Mesodermal cell (in vitro differentiated cells): Measurements from ENCODE around the gene NDUFAF2.

Experiments used
- H3K27ac ChIP-seq: 2 replicates; pipeline ENCODE4 v1.7.0; 2013; ENCODE audit warnings: mild to moderate bottlenecking, low read depth, low read length, moderate library complexity; ENCODE audit not compliant: severe bottlenecking
- H3K36me3 ChIP-seq: 2 replicates; pipeline ENCODE4 v1.7.1; 2013; ENCODE audit warnings: mild to moderate bottlenecking, low read length, moderate library complexity; ENCODE audit not compliant: control insufficient read depth, insufficient read depth
- H3K4me1 ChIP-seq: one replicate; pipeline ENCODE4 v1.7.1; 2013; ENCODE audit warnings: mild to moderate bottlenecking, low read length; ENCODE audit not compliant: insufficient read depth, control insufficient read depth, poor library complexity, severe bottlenecking
- H3K4me3 ChIP-seq: 2 replicates; pipeline ENCODE4 v1.7.0; 2013; ENCODE audit warnings: low read length, control low read depth, mild to moderate bottlenecking; ENCODE audit not compliant: insufficient read depth, poor library complexity, severe bottlenecking; ENCODE audit errors: extremely low read depth
- H3K9me3 ChIP-seq: 2 replicates; pipeline ENCODE4 v1.7.1; 2013; ENCODE audit warnings: mild to moderate bottlenecking, low read length, moderate library complexity; ENCODE audit not compliant: control insufficient read depth
- WGBS, 2 experiments: methylation state at CpG; one replicate each; pipeline ENCODE4 v1.1.5; 2013; ENCODE audit warnings: missing lambda C conversion rate in 2 of 2; ENCODE audit not compliant: insufficient coverage in 2 of 2; 5-methylcytosine and 5-hydroxymethylcytosine counted together

The NDUFAF2 gene

DNA sequence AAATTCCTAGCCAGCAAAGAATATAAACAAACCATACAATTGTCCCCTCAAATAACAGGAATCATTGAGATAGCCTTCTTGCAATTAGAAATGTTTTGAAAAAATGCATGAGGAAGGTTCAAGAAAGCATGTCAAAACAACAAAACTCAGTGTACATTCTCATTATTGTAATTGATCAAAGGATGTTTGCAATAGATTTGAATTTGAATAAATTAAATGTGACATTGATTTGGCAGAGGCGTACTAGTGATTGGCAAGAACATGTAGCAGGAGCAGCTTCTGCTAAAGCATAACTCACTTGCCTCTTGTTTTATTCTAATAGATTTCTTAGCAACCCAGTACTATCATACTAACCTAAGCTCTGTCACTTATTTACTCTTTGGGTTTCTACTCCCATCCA is 197.4 kb downstream of the NDUFAF2 start:
- Histone ChIP-seq H3K4me3 (no peak overlapping the region), H3K4me1 (no peaks in the 10 kb centered on the region)

DNA sequence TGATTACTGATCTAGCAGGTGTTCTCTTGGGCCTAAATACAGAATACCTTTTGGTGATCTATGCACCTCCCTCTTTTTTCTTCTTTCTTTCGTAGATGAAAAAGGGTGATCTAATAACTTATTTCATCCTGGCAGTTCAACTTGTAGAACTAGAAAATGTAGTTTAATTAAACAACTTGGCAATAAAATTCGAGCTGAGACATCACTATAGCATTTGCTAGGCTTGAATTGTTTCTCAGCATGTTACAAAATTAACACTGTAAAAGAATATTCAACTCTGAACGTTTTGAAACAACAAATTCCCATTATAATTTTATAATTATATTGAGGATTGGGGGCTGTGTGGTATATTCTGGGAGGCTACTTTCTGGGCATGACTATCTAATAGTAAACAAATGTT is 197.8 kb downstream of the NDUFAF2 start:
- no CpG with 5 or more reads among the region's 3 CpGs for WGBS, 2 experiments
- H3K4me1 ChIP-seq = no peaks in the 10 kb centered on the region
- H3K27ac ChIP-seq = no peak overlapping the region
- no peaks in the 10 kb centered on the region for H3K9me3 ChIP-seq
- no peaks in the 10 kb centered on the region for H3K36me3 ChIP-seq
- H3K4me3 ChIP-seq = no peak overlapping the region

More for the DNA sequence above, 197.4 kb downstream of the NDUFAF2 start:
- no peak overlapping the region for H3K27ac ChIP-seq
- no peaks in the 10 kb centered on the region for H3K9me3 ChIP-seq
- WGBS, 2 experiments = 100% methylated on average over 1 of the region's 1 CpG; no CpG with 5 or more reads in 1 of the 2 experiments
- no peaks in the 10 kb centered on the region for H3K36me3 ChIP-seq

DNA sequence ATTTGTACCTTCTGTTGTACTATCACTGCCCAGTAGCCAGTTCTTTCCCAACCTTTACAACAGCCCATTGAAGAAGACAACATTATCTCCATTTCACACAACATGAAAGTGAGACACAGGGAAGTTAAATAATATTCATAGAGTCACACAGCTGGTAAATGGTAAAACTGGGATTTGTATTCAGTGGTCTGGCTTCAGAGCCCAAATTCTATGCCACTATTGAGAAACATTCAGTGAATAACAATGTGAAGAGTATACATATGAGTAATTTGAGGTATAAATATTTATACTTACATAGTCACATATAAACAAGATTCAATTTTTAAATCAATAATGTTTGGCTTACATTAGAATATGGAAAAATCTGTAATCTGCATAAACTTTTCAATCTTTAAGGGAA is 203.5 kb downstream of the NDUFAF2 start:
- H3K27ac ChIP-seq = no peak overlapping the region
- H3K4me3 ChIP-seq = no peak overlapping the region
- H3K4me1 ChIP-seq = no peaks in the 10 kb centered on the region
- H3K36me3 ChIP-seq = no peaks in the 10 kb centered on the region
- H3K9me3 ChIP-seq = no peaks in the 10 kb centered on the region

DNA sequence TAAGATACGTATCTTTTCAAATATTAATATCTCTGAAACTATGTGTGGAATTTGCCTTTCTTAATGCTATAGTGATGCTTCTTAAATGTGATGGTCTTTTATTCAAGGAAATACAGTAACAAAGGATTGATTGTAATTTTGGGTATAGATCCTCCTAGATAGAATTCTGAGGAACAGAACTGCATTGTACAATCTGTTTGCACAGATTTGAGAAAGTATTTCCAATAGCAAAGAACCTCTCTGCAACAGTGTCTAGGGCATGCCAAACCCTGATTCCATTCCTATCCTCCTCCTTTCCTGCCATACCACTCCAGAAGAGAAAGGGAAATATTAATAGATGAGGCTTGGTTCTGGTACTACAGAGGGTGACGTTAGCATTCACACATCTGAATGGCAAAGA is 206.9 kb downstream of the NDUFAF2 start:
- Histone ChIP-seq H3K9me3 (no peaks in the 10 kb centered on the region), H3K4me1 (no peaks in the 10 kb centered on the region), H3K4me3 (no peak overlapping the region), H3K27ac (no peak overlapping the region), H3K36me3 (peaks cover 10% of the 10 kb centered on the region)
- WGBS, 2 experiments = 100% methylated on average over 1 of the region's 2 CpGs; no CpG with 5 or more reads in 1 of the 2 experiments

DNA sequence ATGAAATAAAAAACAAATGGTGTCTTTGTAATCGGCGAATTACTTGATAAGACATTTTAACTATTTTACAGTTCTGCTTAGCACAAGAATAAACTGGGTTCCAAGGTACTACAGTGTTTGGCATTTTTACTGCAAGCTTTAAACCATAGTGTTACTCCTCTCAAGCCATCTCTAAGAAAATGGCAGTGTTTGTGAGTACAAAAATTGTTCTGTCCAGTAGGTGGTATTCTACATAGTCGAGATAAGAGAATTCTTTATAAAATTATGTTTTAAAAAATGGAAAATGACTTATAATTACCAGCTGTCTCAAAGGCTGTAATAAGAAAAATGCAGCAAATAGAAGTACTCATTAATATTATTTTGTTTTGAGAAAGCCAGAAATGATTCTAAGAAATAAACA is 214.1 kb downstream of the NDUFAF2 start:
- Histone ChIP-seq H3K27ac (no peak overlapping the region), H3K9me3 (peaks cover 6% of the 10 kb centered on the region), H3K36me3 (peaks cover 44% of the 10 kb centered on the region), H3K4me1 (no peaks in the 10 kb centered on the region), H3K4me3 (no peak overlapping the region)
- 100% methylated on average over 2 of the region's 3 CpGs; no CpG with 5 or more reads in 1 of the 2 experiments for WGBS, 2 experiments

DNA sequence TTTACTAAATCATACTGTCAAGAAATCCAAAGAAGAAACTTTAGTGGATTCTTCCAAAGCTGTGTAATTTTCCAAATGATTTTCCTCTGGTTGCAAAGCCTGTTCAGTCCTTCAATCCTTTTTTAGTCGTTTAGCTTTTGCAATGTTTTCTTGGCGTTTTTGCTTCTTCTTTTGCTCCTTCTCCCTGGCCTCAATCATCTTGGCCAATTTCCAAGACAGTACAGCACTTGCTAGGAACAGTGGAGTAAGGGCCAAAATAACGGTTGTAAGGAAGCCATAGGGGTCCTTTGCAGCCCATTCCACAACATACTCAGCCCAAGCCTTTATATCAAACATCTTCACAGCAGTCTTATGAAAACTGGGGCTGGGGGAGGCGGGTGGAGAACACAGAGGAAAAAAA is 214.8 kb downstream of the NDUFAF2 start:
- Histone ChIP-seq H3K4me3 (no peak overlapping the region), H3K27ac (no peak overlapping the region), H3K4me1 (no peaks in the 10 kb centered on the region), H3K9me3 (peaks cover 7% of the 10 kb centered on the region), H3K36me3 (peaks cover 44% of the 10 kb centered on the region)
- 82 to 100% methylated on average over 2 of the region's 4 CpGs for WGBS, 2 experiments

DNA sequence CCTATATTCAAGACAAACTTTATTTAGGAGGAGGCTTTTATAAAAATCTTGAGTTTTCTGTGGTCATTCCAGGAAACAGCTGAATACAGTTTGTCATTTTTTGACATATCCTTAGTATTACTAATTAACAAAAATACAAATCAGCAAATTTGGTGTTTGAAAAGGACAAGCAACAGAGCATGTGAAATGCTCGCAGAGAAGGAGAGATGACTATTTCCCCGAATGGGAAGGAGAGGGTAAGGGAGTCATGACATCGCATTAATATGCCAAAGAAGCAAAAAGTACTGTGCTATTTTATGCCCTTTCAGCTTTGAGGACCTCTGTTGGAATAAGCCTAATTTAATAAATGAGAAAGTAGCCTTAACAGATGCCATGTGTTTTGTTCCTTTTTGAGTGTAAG is 215.5 kb downstream of the NDUFAF2 start:
- H3K4me3 ChIP-seq = peak overlapping the region; percentile 84
- H3K9me3 ChIP-seq = peaks cover 7% of the 10 kb centered on the region
- H3K27ac ChIP-seq = no peak overlapping the region
- H3K36me3 ChIP-seq = peaks cover 40% of the 10 kb centered on the region
- no peaks in the 10 kb centered on the region for H3K4me1 ChIP-seq
- WGBS, 2 experiments = 100% methylated on average over 3 of the region's 3 CpGs

DNA sequence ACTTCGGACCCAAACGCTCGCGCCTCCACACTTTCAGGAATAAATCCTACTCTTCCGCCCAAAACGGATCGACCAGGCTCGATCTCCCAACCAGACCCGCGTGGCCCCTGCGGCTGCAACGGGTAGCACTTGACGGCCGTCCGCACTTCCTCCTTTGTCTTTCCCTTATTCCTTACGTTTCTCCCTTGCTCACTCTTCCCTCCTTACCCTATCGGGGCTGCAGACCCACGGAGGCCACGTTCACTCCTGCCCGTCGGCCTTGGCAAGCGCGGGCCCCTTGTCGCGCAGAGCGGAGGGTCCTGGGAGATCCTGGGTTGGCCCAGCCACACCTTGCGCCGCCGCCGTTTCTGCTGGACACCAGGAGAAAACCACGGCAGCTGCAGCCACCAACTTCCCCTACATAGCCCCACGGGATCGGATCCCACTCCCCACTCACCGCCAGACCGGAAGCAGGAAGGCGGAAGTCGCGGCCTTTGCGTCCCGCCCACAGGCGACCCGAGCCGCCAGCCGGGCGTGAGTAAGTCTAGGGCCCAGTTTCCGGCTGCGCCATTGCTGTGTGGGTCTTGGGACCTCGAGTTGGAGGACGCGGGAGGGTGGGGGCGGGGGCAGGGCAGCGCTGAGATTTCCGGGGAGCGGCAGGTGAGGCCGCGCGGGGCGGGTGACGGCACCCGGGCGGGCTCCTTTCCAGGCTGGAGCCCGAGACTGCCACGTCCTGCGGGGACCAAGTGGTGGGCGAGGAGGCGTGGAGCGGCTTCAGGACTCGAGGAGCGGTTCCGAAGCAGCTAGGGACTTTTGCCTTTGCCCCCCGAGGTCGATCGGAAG is 217.2 kb downstream of the NDUFAF2 start, which contains the start of gene SMIM15:
TSS of gene SMIM15 (minus strand) at position 459 of the 822 bp plus-strand sequence. CDS start 2,297 bp downstream, outside the sequence.
- H3K9me3 ChIP-seq = peaks cover 7% of the 10 kb centered on the region
- no peaks in the 10 kb centered on the region for H3K4me1 ChIP-seq
- H3K36me3 ChIP-seq = peaks cover 30% of the 10 kb centered on the region
- peak within 1 kb of the TSS; percentile 84 for H3K4me3 ChIP-seq
- H3K27ac ChIP-seq = peak within 1 kb of the TSS; percentile 94
- 2 to 3% methylated on average over 53 to 59 of the region's 73 CpGs for WGBS, 2 experiments

DNA sequence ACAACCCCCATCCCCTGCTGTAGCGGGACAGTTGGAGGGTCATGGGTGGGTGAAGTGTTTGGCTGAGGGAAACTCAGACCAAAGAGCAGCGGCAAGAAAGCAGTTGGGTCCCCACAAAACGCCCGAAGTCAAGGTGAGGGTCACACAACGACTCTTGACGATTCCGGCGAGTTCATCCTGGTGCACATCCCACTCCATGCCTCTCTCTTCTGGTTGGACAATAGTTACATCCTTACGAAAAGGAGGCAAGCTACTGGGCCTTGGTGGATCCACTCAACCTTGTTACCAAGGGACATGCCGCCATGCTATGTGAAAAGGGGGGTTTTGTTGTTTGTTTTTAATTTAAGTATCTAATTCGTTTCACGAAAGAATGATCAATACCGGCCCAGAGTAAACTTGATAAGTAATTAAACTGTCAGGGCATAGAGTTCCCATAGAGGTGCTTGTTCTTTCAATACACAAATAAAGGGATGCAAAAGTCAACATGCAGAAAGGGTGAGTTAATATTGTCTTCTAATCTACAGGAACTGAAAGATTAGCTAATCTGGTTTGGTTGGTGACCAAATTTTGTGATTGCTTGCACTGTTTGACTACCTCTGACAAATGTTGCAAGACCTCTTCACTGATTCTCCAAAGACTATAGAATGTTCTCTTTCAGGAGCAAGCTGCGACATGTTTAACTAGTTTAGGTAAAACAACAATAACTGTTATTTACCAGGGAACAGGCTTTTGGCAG is 218.0 kb downstream of the NDUFAF2 start:
- peak overlapping the region; percentile 94 for H3K27ac ChIP-seq
- H3K4me1 ChIP-seq = no peaks in the 10 kb centered on the region
- H3K36me3 ChIP-seq = peaks cover 22% of the 10 kb centered on the region
- 13 to 17% methylated on average over 8 of the region's 14 CpGs for WGBS, 2 experiments
- H3K9me3 ChIP-seq = peaks cover 7% of the 10 kb centered on the region
- peak overlapping the region; percentile 84 for H3K4me3 ChIP-seq

DNA sequence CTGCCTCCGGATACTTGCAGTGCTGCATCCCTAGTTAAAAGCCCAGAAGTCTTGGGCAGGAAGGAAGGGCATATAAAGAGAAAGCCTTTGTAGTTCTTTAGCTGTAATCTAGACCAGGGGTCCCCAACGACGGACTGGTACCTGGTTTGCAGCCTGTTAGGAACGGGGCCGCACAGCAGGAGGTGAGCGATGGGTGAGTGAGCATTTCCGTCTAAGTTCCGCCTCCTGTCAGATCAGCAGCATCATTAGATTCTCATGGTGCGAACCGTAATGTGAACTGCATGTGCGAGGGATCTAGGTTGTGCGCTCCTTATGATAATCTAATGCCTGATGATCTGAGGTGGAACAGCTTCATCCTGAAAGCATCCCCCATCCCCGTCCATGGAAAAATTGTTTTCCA is 218.9 kb downstream of the NDUFAF2 start:
- H3K27ac ChIP-seq = no peak overlapping the region
- H3K4me3 ChIP-seq = peak overlapping the region; percentile 84

DNA sequence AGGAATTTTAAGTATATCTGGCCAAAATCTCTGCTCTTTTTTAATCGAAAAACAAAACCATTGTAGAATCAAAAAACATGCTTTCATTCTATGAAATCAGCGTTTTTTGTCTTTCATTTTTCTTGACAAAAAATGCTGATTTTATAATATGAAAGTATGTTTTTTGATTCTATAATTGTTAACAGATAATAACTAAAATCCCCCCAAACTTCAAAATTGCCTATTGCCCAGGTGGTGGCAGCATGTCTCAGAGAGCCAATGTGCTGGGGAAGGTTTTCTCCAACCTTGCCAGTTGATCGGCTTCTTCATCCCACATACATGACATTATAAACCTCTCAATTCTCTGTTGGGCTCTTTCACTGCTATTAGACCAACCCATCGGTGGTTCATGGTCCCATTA is 222.4 kb downstream of the NDUFAF2 start:
- Histone ChIP-seq H3K4me1 (no peaks in the 10 kb centered on the region), H3K36me3 (no peaks in the 10 kb centered on the region), H3K27ac (no peak overlapping the region), H3K9me3 (peaks cover 7% of the 10 kb centered on the region), H3K4me3 (no peak overlapping the region)
- WGBS, 2 experiments = 67 to 86% methylated on average over 2 of the region's 4 CpGs

More for the DNA sequence above, 218.9 kb downstream of the NDUFAF2 start:
- Histone ChIP-seq H3K9me3 (peaks cover 7% of the 10 kb centered on the region), H3K4me1 (no peaks in the 10 kb centered on the region), H3K36me3 (peaks cover 19% of the 10 kb centered on the region)
- 94 to 98% methylated on average over 13 of the region's 13 CpGs for WGBS, 2 experiments
